Fibroblast of lung (primary cell): ENCODE measurements around the gene ATAT1. TPM values are rescaled to one million over a fixed set of nuclear protein-coding genes. Genes with fewer than 3 reads are reported as not detected.

Experiments
- DNase-seq, 2 donors: peaks; one replicate each; pipeline versions ENCODE4 v3.0.0 to v3.0.0-alpha.2; 2010; ENCODE audit warnings: low read depth in 2 of 2
- H2AFZ ChIP-seq: 2 replicates; pipeline ENCODE4 v1.5.1; 2012; ENCODE audit warnings: low read length, control low read depth, inconsistent platforms
- H3K27ac ChIP-seq: 2 replicates; pipeline ENCODE4 v1.5.1; 2011; ENCODE audit warnings: low read length, control low read depth; ENCODE audit not compliant: insufficient read depth
- H3K27me3 ChIP-seq: 2 replicates; pipeline ENCODE4 v1.5.1; 2011; ENCODE audit warnings: mild to moderate bottlenecking, low read length; ENCODE audit not compliant: control insufficient read depth, insufficient read depth
- H3K36me3 ChIP-seq: 2 replicates; pipeline ENCODE4 v1.5.1; 2011; ENCODE audit warnings: low read length; ENCODE audit not compliant: control insufficient read depth, insufficient read depth
- H3K4me1 ChIP-seq: 2 replicates; pipeline ENCODE4 v1.5.1; 2011; ENCODE audit warnings: low read length; ENCODE audit not compliant: control insufficient read depth, insufficient read depth; ENCODE audit errors: extremely low read depth
- H3K4me2 ChIP-seq: 2 replicates; pipeline ENCODE4 v1.5.1; 2011; ENCODE audit warnings: low read length, control low read depth; ENCODE audit not compliant: insufficient read depth; ENCODE audit errors: extremely low read depth
- H3K4me3 ChIP-seq, 4 experiments: fragments of 200-600 bp in 1 of 4; sonication (generic) in 1 of 4; replicated peaks in 1 of 4; 2 replicates each; pipeline ENCODE4 v1.5.1; 2011 to 2016; ENCODE audit warnings: low read length in 4 of 4, low read depth in 3 of 4, mild to moderate bottlenecking in 3 of 4, control low read depth in 2 of 4, inconsistent platforms in 1 of 4, mixed read lengths in 1 of 4; ENCODE audit not compliant: insufficient read depth in 1 of 4; ENCODE audit errors: control extremely low read depth in 1 of 4
- H3K79me2 ChIP-seq: 2 replicates; pipeline ENCODE4 v1.5.1; 2012; ENCODE audit warnings: mild to moderate bottlenecking, low read length, inconsistent platforms; ENCODE audit not compliant: control insufficient read depth, insufficient read depth
- H3K9ac ChIP-seq: 2 replicates; pipeline ENCODE4 v1.5.1; 2011; ENCODE audit warnings: mild to moderate bottlenecking, low read length, control low read depth; ENCODE audit not compliant: insufficient read depth
- H3K9me3 ChIP-seq: 2 replicates; pipeline ENCODE4 v1.5.1; 2012; ENCODE audit warnings: low read depth, low read length; ENCODE audit not compliant: control insufficient read depth, insufficient read depth
- H4K20me1 ChIP-seq: 2 replicates; pipeline ENCODE4 v1.5.1; 2011; ENCODE audit warnings: low read length; ENCODE audit not compliant: control insufficient read depth, insufficient read depth; ENCODE audit errors: extremely low read depth
- CTCF ChIP-seq, 2 donors: IDR thresholded peaks in 1 of 2; conservative IDR thresholded peaks in 1 of 2; 1 replicate in 1 of 2; 2 replicates in 1 of 2; pipeline ENCODE4 v1.5.1; 2011 to 2012; ENCODE audit warnings: low read length in 2 of 2, control low read depth in 1 of 2, inconsistent platforms in 1 of 2, low read depth in 1 of 2, mild to moderate bottlenecking in 1 of 2
- EZH2 ChIP-seq: IDR thresholded peaks from 2 replicates; pipeline ENCODE4 v1.5.1; 2012; ENCODE audit warnings: low read length, control low read depth, mild to moderate bottlenecking; ENCODE audit errors: missing control alignments
- polyA plus RNA-seq, 2 donors: library from polyadenylated mRNA; depleted of rRNA in 1 of 2; stranded (reverse) in 1 of 2; unstranded in 1 of 2; fragments of >200 nt; gene quantifications; 2 replicates each; pipeline ENCODE4 v1.2.1, GENCODE V29; 2011 to 2012; ENCODE audit warnings: missing spikeins in 1 of 2
- total RNA-seq: library from RNA; depleted of rRNA; stranded (reverse); fragments of >200 nt; gene quantifications from 2 replicates; pipeline ENCODE4 v1.2.1, GENCODE V29; 2014

Gene ATAT1
- total and polyA plus RNA-seq, 2 donors (not counting 1 experiment from before 2014, with no cell fraction given): 5.1 to 6.8 TPM

- H2AFZ ChIP-seq: no peak overlapping the region
- H3K9me3 ChIP-seq: no peaks in the 10 kb centered on the region
- no peaks in the 10 kb centered on the region for H4K20me1 ChIP-seq
- DNase-seq: no peak
- H3K36me3 ChIP-seq: peaks cover 10% of the 10 kb centered on the region
- H3K9ac ChIP-seq: no peak overlapping the region
- no peak overlapping the region for H3K4me2 ChIP-seq
- no peak overlapping the region for H3K4me3 ChIP-seq
- no peak for TF ChIP-seq CTCF (conservative IDR thresholded peaks at IDR 0.05 in 1 of 2, IDR thresholded peaks at IDR 0.05 in 1 of 2; ENCODE audit: low read depth in 1 of 2, low read length in 2 of 2)
- TF ChIP-seq EZH2: no peak
- H3K27me3 ChIP-seq: no peaks in the 10 kb centered on the region
- peaks cover 3% of the 10 kb centered on the region for H3K4me1 ChIP-seq
- H3K27ac ChIP-seq: no peak overlapping the region
- peaks cover 31% of the 10 kb centered on the region for H3K79me2 ChIP-seq
Observed at GRCh38 chr6:30619561-30619960, 7.1 kb upstream of the ATAT1 start.

GRCh38 chr6:30625511-30625910 is 1.2 kb upstream of the ATAT1 start:
- no peak overlapping the region for H3K4me3 ChIP-seq

GRCh38 chr6:30635834-30636233 is 9.2 kb downstream of the ATAT1 start:
- Histone ChIP-seq H2AFZ (no peak overlapping the region), H3K4me3 (no peak overlapping the region), H3K79me2 (no peaks in the 10 kb centered on the region)

More at GRCh38 chr6:30625511-30625910, 1.2 kb upstream of the ATAT1 start:
- Histone ChIP-seq H3K27me3 (no peaks in the 10 kb centered on the region), H4K20me1 (no peaks in the 10 kb centered on the region), H3K9ac (no peak overlapping the region), H3K79me2 (peaks cover 7% of the 10 kb centered on the region), H2AFZ (no peak overlapping the region), H3K4me1 (peaks cover 9% of the 10 kb centered on the region), H3K36me3 (peaks cover 17% of the 10 kb centered on the region), H3K4me2 (no peak overlapping the region), H3K9me3 (no peaks in the 10 kb centered on the region), H3K27ac (no peak overlapping the region)
- no peak for TF ChIP-seq CTCF (conservative IDR thresholded peaks at IDR 0.05 in 1 of 2, IDR thresholded peaks at IDR 0.05 in 1 of 2; ENCODE audit: low read depth in 1 of 2, low read length in 2 of 2)
- no peak for DNase-seq

More at GRCh38 chr6:30635834-30636233, 9.2 kb downstream of the ATAT1 start:
- Histone ChIP-seq H3K27ac (no peak overlapping the region), H3K4me2 (no peak overlapping the region), H3K36me3 (peaks cover 2% of the 10 kb centered on the region), H3K9me3 (no peaks in the 10 kb centered on the region), H4K20me1 (no peaks in the 10 kb centered on the region), H3K27me3 (no peaks in the 10 kb centered on the region), H3K9ac (no peak overlapping the region), H3K4me1 (no peaks in the 10 kb centered on the region)
- TF ChIP-seq EZH2 (no peak), CTCF (conservative IDR thresholded peaks at IDR 0.05 in 1 of 2, IDR thresholded peaks at IDR 0.05 in 1 of 2; ENCODE audit: low read depth in 1 of 2, low read length in 2 of 2) (no peak)
- no peak for DNase-seq
